C1 segment of cervical spinal cord (tissue), 14 donors: ENCODE measurements around the gene MTG2.

ENCODE experiments used
- DNase-seq, 14 donors: peaks; one replicate each; lab custom pipeline; 2025; lab: John Stamatoyannopoulos, UW

MTG2 gene

GRCh38 chr20:62246872-62247652, 64.2 kb downstream of the MTG2 start:
- DNase-seq, result peak in 2 of 14 donors; percentile 33 to 90

DNA sequence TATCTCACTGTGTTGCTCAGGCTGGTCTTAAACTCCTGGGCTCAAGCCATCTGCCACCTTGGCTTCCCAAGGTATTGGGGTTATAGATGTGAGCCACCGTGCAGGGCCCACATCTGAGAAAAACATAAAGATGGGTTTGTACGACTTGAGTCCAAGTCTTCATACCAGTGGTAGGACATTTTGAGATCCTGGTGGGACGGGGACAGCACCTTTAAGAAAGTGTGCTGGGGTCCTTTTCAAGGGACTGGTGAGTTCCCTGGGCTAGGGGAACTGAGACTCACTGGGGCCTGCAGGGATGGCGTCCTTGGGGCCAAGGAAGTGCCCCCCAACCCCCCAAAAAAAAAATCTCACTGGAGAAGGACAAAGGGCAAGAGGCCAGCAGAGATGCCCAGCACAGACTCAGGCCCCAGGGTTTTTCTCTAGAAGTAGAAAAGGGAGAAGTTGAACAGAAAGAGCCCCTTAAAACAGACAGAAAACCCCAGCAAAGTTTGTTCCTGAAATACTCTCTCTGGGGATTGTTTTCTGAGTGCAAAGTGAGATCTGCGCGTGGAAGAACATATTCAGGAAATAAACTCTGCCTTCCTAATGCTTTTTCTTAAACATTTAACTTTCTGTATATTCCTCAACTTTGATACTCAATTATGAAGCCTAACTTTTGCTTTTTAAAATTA, 66.2 kb downstream of the MTG2 start:
- DNase-seq, result no peak

DNA sequence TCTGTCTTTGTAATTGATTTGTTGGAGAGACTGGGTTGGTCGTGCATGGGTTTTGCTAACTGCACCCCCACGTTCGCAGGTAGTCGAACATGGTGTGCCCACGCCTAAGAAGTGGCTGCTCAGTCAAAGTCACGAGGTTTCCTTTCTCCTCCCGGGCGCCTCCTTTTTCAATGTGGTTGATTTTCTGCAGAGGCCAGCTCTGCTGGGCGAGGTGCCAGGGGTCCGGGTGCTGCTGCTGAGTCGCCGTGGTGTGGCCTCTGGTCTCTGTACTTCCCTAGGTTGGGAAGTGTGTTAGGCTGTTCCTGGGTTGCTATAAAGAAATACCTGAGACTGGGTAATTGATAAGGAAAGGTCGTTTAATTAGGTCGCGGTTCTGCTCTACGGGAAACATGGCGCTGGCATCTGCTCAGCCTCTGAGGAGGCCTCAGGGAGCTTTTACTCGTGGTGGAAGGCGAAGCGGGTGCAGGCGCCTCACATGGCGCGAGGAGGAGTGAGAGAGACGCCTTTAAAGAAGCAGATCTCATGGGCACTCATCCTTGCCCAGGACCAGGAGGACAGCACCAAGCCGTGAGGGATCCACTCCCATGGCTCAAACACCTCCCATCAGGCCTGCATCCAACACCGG, 69.6 kb downstream of the MTG2 start:
- no peak for DNase-seq
